ENCODE results near the gene ANO3. TPM values are rescaled to one million over a fixed set of nuclear protein-coding genes. Genes with fewer than 3 reads are reported as not detected.
"Not testable (repeated sequence)": the region's sequence is repeated elsewhere in the genome, so short reads cannot be mapped to it uniquely, and the experiment has no call there.

ANO3 gene
- total RNA-seq, result 0.30 TPM

DNA sequence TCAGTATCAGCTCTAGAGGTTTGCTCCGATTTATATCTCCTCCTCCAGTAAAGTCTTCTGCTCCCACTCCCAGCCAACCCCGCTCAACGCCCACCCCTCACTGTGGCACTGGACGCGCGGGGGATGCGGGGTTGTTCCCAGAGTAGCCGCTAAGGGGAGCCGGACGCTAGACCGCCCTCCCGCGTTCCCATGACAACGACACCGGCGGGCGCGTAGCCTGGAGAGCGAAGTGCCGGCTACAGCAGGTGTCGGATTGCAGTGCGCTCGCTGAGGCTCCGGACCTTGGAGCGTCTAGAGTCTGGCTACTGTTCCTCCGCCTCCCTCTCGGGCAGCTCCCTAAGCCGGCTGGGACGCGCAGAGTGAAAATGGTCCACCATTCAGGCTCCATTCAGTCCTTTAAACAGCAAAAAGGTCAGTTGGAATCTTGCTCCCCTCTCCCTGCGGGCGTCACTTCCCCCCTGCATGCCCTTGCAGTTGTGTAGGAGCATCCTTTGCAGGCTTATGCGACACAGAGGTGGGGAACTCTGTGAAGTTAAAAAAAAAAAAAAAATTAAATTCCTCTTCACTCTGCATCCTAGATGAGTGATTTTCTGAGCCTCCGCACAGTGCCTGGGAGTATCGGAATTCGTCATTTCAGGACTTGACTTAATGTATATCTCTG is at the start of gene ANO3:
Gene ANO3, plus strand, starts transcription at position 220 of the 661 bp plus-strand sequence. Its CDS starts 146 bp downstream, at position 366.
- DNase-seq, result peak; percentile 64

DNA sequence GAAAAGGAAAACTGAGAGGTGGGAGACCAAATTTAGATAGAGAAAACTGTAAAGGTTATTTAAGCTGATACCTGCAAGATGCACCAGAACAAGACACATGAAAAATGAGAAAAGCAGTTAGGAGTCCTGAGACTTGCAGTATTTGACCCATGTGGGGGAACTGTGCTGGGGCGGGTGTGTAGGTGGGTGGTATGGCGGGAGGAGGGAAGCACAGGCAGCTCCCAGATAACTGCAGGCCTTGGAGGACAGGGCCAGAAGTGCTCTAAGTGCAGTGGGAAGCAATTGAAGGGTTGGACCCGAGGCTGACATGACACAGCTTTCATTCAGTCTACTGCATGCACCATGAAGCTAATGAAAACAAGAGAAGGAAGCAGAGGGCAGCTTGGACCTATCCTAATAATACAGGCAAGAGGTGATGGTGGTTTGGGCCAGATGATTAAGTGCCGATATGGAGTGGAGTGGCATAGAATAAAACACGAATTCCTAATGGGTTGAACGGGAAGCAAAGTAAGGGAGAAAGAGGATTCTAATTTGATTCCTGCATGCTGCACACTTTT is 48.0 kb upstream of the ANO3 start:
- DNase-seq, result no peak

DNA sequence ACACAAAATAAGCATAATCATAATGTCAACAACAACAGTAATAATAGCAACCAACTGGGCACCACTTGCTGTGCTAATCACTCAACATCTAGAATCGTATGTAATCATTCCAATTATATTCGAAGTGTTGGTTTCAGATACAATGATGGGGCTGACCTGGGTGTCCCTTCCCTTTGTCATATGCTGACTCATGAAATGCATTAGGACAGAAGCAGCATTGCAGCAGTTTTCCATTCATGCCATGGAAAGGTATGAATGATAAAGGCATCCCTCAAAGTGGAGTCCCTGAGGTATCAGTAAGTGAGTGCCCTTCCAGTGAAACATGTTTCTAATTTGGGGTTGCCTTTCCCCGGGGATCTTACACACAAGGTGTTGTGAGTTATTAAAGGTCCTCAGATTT is 46.3 kb upstream of the ANO3 start:
- DNase-seq, result no peak

DNA sequence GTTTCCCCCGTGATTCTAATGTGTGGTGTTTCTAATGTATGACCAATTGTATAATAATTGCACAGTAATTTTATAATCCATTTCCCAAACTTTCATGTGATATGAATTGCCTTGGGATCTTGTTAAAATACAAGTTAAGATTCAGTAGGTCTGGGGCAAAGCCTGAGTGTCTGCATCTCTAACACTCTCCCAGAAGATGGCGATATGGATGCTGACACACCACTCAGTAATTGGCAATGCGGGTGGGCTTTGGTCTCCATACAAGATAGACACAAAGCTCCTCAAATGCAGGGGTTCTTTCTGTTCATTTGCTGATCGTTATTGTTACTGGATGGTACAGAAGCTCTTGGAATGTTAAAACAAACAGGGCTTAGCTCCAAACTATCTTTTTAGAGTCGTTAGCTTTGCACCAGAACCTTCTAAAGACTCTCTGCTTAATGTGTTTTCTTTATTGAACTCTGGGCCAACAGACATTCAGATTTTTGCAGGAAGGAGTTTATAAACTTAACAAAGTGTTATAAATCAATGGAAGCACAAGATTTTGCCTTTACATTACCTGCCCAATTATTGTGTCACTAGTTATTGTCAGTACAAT is 45.4 kb upstream of the ANO3 start:
- DNase-seq, result no peak

DNA sequence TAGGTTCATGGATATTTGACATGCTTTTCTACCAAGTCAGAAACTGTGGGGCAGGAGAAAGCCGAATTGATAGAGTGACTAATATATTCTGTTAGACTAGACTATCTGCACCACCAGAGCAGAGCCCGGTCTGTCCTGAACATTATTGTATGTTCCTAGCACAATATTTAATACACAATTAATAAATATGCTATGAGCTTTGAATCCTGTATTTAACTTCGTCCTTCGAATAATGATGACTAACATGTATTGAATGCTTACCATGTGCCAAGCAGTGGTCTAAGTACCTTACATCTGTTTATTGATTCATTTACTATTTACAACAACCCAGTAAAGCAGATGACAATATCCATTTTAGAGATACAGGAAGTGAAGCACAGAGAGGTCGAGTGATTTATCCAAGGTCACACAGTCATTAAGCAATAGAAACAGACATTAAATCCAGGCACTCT is 44.8 kb upstream of the ANO3 start:
- no peak for DNase-seq

DNA sequence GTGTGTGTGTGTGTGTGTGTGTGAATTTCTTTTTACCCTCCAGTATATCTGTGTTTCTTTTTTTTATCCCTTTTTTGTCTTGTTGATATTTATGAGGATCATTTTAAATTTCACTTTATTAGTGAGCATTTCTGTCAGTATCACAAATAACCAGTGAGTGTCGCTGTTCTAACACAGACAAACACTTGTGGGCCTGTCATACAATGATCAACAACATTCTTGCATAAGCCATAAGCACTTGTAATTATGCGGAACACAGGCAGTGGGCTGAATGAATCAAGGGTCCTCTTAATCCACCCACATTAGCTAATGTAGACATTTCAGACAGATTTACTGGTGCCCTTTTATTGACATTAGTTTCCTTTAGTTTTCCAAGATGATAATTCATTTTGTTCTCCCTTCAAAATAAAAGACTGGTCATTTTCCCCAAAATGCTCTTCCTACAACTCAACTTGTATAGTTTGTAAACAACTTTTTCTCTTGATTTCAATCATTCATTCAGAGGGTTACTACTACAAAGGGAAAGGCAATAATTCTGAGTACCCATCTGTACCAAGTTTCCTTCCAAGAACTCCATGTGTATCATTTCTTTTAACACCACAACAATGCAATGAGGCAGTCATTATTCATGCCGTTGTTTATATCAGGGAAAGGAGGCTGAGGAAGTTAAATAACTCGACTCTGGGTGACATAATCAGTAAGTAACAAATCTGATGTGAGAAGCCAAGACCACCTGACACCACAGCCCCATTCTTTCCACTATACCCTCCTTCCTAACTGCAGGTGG is 34.5 kb upstream of the ANO3 start:
- DNase-seq, result peak; percentile 84

DNA sequence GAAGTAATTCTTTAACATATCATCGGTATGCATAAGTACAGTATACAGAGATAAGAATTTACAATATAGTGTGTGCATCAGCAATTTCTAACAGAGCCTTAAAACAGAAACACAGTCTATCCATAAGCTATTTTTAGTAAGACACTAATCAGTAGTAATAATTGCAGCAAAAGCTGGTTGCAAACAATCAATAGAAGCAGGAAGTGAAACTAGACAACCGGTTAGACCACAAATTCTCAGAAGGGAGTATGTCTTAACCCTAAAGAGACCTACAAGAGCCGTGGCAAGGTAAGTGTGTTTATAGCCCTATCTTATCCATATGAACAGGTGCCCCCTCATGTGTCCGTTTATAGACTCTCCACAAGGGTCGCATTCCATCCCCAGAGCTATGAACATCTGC is 15.6 kb upstream of the ANO3 start:
- not testable (repeated sequence) for DNase-seq

DNA sequence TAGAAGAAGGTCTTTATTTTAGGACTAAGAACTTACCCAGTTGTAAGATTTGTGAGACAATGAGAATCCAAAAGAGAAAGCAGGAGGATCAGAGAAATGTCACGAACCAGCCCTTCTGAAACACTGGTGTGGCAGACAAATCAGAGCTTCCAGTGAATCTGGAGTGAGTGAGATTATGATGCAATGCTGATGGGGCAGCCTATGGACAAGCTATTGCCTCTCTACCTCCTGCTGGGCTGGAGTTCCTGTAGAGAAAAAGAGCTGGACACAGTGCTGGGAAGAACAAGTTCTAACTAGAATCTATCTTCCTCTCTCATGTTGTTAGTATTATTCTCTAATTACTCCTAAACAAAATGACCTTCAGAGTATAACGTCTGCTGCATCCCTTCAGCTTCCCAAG is 12.0 kb upstream of the ANO3 start:
- no peak for DNase-seq

DNA sequence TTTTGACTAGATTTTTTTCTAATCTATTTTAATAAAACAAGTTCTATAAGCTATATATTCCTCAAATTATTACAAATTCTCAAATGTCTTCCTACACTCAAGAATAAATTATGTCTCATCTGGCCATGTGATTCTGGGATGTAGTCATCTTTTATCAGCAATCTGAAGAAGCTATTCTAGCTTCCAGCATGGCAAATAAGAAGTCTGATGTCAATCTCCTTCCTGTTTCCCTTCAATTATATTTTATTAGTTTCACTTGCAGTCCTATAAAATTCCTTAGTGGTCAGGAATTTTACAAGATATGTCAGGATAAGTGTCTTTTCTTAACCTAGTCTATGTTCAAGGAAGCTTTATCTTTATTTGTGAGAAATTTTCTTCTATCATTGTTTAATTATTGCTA is 10.4 kb upstream of the ANO3 start:
- DNase-seq, result no peak

DNA sequence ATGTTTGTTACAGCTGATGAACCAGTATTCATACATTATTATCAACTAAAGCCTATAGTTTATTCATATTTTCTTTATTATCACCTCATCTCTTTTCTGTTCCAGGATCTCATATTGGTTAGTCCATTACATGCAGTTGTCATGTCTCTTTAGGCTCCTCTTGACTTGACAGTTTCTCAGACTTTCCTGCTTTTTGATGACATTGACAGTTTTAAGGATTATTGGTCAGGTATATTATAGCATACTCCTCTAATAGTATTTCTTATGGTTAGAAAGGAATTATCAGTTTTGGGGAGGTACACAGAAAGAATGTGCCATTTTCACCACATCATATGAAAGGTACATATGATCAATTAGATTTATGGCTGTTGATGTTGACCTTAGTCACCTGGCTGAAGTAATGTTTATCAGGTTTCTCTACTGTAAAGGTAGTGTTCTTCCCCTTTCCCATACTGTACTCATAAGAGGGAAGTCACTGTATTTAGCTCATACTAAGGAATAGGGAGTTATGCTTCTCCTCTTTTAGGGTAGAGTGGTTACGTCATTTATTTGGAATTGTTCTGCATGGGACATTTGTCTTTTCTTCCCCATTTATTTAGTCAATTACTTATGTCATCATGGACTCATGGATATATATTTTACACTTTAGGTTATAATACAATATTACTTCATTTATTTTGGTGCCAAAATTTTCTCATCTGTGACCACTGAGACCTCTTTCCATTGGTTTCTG is 9.4 kb upstream of the ANO3 start:
- no peak for DNase-seq

DNA sequence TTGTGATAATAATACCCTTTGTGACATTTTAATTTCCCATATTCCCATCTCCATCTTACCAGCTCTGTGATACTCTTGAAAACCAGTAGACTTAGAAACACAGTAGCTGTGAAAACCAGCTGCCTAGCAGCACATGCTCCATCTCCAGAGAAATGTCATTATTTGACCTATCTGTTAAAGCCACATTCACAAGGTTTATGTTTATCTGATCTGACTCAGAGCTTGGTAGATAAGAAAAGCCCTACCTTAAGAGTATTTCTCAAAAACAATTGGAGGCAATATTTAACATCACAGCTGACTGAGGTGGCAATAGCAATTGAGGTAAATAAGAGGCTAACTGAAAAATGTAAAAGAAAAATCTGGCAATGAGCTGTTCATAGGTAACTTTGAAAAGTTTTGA is 8.1 kb upstream of the ANO3 start:
- DNase-seq, result no peak

DNA sequence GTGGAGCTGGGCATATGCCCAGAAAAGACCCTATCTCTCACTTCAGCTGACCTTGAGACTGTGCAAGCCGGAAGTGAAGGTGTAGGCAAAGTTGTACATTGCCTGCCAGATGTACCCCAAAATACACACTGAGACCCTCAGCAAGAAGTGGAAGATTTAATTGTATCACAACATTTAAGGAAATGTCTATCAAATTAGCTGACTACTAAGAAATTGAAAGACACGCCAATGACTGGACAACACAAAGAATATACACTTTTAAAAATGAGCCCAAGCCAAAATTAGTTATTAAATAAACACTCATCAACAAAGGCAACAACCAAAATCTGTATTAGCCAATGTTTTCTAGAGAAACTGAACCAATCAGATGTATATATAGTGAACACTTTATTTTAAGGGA is 7.7 kb upstream of the ANO3 start:
- DNase-seq, result no peak

DNA sequence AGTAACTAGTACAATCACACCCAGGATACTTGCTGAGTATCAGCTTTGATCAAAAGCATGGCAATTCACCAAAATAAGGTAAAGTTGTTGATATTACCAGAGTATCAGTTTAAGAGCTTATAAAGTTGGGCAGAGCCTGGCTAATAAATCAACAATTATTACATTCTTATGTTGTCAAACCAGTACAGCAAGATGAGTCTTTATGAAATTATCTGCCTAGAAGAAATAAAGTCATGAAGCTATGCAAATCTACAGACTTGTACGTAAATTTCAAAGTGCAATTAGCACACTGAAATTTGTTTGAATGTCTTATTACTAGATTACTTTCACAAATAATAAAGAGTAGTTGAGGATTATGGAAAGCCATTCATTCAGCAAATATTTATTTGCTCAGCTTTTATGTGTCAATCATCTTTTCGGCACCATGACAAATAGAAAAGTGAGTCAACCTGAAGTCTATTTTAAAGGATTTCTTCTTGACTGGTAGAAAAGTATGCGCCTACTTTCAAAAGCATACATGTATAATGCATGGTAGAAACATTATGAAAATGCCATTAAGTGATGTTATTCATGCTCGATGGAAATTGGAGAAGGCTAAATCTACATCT is 5.0 kb upstream of the ANO3 start:
- no peak for DNase-seq

DNA sequence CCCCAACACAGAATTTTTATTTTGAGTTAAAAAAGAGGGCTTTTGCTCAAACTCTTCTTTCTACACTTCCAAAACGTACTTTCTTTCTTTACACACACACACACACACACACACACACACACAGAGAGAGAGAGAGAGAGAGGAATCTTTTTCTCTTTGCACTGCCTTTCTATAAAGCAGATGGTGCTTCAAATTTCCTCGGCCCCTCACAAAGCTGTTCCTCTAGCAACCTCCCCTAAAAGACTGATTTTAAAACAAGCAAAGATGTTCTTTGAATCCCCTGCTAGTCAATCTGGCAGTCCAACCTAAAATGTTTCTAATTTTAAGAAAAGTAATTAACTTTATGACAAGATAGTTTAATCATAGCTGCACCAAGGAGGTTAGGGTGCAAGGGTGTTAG is 2.7 kb upstream of the ANO3 start:
- no peak for DNase-seq

DNA sequence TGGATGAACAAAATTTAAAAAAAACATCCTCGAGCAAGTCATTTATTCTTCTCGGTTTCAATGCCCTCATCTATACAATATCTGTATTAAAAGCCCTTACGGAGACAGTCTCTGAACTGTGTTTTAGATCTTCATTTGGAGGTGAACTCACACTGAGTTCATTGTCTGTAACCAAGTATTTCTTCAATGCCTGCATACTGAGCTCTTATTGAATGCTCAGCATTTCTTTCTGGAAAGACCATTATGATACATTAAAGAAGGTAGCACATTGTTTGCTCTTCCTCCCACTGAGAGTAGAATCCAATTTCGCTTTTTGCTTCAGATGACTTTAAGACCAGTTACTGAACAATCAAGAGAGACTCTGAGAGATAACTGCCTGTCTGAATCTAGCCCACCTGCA is 1.7 kb upstream of the ANO3 start:
- DNase-seq, result no peak

DNA sequence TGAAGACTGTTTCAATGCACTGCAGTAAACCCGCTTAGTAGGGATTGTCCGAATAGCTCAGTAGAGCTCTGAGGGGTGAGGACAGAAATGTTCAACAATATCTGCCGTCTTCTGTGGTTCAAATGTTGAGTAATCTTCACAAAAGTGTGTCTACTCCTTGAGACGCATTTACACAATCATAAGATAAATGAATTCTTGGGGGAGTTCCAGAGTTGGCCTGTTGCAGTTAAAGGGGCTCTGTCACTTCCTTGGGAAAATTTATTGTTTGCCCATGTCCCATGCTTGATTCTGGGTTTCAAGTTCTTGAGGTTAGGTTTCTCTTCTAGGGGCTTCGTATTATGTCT is 614 bp downstream of the ANO3 start:
- no peak for DNase-seq

DNA sequence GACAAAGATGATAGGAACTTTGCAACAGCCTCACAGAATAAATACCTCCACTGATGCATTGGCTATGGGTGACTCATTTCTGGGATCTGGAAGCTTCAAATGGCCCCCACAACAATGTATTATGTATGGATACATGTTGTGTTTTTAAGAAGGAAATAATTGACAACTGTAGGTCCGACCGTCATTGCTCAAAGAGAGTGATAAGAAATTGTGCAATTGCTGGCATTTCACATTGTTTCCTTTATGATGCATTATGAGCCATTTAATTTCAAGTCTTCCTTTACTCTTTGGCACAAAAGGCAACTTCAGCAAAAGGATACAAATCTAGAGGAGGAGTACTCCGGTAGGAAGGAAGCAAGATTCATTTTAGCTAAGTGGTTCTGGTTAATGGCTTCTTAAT is 2.0 kb downstream of the ANO3 start:
- DNase-seq, result no peak

DNA sequence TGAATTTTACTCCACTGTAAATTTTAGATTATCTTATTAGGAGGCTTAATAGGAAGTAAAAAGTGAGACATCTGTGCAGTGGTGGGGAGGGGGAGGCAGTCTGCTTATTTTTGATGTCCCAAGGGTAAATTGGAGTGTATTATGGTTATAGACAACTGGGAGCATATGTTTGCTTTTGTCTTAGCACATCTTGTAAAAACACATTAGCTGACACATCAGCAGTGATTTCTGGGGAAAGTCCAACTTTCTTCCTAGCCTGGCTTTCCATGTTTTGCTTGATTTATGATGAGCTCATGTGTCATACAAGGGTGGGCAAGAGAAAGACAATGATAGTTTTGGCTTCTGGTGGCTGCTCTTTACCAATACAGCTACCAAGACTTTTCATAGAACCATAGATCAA is 4.0 kb downstream of the ANO3 start:
- DNase-seq, result no peak

DNA sequence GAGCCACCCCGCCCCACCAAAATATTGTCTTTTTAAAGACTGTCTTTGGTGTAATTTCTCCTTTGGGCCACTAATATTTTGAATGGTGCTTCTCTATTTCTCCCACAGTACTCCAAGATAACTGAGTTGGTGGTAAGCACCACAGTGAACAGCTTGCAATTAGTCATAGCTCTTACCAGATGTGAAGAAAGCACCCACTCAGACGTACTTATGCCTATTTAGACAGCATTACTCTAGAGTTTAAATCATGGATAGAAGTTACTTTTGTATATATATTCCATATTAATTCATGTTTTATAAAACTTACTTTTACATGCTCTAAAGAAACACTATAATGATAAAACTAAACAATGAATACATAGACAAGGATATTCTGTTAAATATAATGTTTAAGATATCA is 12.7 kb downstream of the ANO3 start:
- no peak for DNase-seq

DNA sequence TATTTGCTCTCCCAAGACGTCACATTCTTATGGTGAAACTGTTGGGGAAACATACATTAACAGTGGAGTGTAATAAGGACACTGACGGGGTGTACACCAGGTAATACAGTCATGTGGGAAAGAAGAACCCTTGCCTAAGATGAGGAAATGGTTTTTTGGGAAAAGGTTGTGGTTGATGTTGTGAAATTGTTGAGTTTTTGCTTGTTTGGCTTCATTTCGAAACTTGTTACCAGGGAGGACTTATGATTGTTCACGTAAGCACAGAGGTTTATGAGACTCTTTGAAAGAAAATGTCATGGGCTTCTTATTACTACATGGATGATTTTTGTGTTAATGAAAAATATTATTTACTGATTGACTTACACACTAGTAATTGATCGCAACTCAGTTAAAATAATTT is 16.8 kb downstream of the ANO3 start:
- DNase-seq, result no peak

DNA sequence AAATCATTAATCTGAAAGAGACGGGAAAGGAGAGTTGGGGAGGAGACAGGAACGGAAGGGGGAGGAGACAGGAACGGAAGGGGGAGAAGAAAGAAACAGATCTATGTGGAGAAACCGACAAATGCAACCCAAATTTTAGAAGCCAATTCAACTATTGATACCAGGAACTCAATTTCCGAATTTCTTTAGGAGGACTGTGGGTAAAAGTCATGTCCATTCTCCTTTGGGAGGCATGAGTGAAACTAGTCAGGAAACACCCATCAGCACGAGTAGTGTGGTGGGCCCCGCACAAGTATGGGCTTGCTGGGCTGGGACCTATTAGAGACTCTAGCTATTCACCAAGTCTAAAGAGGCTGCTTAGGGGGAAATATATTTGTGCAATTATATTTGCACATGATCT is 18.1 kb downstream of the ANO3 start:
- no peak for DNase-seq

DNA sequence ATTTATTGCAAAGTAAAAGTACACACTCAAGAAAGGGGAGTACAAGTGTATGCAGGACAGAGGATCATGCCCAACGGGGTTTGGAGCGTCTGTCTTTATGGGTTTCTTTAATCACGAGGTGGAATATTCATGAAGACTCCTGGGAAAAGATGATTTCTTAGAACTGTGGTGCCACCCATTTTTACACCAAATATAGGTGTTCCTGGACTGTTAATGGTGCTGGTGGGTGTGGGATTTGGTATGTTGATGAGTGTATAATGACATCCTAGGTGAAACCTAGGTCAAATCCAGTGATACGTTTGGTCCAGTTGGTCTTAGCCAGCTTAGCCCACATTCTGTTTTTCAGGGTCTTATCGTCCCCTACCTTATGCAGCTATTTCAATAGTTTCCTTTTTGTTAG is 21.1 kb downstream of the ANO3 start:
- DNase-seq, result no peak
